ENCODE measurements around the gene VWA7.
A peak's percentile ranks its signal among the peaks of the same experiment; 100 is the strongest.

Gene VWA7

DNA sequence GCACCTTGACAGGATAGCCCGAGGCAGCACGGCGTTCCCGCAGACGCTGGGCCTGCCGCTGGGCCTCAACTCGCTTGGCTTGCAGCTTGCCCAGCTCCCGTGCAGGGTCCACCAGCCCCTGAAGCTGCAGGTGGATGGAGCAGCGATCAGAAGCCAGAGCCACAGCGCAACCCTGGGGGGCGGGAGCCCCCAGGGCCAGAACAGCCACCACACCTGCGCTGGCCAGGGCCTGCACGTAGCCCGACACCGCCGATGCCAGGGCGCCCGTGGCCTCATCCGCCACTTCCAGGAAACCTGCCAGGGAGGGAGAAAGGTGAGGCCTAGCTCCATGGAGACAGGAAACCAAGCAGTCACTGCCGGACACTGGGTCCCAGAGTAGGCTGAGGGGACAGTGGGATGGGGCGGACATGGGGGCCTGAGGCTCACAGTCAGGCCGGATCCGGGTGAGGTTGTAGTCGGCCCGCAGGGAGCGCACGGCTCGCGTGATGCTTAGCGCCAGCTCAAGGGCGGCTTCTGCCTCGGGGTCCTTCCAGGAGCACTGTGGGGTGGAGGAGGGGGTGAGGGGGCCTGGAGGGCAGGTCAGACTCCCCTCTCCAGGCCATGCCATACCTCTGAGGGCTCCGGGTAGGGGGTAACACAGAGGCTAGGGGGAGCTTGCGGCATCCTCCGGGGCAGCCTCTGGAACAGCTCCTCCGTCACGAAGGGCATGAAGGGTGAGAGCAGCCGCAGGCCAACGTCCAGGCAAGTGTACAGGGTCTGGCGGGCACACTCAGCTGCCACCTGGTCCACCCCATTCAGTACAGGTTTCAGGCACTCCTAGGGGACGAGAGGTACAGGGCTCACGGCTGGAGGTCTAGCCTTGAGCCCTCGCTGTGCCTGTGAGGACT lies 2.1 kb upstream of the VWA7 start:
- DNase-seq, result no peak

DNA sequence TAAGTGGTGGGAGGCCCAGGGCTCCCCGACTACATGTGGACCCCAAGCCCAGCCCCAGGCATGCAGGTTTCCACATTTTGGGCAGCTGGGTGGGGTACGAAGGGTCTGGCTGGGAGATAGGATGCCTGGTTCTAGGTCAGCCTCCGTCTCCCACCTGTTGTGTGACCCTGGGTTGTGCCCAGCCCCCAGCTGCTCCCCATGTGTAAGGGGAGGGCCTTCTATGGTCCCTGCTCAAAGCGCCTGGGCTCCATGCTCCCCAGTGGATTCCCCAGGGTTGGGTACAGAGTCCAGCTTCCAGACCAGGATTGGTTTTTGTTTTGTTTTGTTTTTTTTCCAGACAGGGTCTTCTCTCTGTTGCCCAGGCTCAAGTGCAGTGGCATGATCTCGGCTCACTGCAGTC lies 1.1 kb upstream of the VWA7 start:
- DNase-seq, result no peak

DNA sequence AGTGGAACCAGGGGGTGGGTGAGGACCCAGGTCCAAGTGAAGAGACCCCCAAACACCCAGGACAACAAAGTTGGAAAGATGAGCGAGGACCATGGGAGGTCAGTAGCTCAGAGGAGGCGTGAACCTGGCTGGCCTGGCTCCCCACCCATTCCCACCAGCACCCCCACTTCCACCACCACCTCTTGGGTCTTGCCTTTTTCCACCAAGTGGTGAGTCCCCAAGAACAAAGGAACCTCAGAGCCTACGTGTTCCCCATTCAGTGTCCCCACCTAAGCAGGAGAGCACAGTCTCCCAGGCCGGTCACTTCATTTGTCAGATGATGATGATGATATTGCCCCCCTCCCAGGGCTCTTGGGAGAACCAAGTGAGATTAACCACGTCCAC lies 531 bp upstream of the VWA7 start:
- DNase-seq, result no peak

DNA sequence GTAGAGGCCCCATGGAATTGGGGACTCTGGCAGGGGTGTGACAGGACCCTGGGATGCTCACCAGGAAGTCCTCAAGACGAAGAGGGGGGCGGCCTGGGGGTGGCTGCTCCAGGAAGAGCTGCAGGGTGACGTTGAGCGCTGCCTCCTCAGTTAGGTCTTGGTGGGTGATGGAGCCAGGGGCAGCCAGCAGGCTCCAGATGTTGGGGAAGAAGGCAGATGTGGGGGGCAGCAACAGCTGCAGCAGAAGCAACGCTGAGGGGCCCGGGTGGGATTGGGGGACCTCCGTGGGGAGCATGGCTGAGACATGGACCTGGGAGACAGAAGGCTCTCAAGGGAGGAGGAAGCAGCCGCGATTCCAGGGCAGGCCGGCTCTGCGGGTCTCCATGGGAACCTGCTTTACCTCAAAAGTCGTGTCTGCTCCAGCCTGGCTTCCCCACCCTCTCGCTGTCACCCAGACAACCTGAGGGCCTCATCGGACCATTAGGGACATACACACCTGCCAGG lies 591 bp downstream of the VWA7 start:
- DNase-seq, result peak in 1 of 14 donors; percentile 60

DNA sequence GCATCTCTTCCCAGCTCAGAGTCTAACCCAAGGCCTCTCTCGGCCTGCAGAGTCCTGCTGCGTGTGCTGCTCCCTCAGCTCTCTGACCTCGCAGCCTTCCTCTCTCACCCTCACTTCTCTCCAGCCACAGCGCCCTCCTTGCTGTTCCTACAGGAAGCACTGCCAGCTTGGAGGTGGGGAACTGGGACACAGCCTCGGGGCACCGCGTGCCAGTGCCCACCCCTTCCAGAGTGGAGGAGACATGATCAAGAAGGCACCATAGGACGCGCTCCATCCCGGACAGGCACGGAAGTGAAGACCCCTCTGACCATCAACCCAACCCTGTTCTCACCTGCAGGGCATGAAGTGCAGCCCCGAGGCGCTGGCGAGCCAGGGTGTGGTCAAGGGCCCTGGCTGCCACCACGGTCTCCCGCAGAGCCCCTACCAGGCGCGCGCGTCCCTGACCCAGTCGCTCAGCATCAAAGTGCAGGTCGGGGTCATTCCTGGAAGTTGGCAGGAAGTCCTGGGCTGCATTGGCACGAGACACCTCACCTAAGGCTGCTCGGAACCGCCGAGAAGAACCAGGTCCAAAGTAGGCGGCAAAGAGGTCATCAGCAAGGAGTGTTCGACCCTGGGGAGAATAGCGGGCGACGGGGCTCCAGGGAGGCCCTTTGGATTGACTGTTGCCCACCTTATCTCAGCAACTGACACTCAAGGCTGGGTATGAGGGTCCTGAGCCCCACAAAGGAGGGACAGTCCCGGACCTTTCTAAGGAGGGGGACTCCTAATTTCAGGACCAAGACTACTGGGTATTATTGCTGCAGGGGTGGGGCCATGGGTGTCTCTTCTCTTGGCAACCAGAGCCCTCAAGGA lies 1.3 kb downstream of the VWA7 start:
- DNase-seq, result no peak

DNA sequence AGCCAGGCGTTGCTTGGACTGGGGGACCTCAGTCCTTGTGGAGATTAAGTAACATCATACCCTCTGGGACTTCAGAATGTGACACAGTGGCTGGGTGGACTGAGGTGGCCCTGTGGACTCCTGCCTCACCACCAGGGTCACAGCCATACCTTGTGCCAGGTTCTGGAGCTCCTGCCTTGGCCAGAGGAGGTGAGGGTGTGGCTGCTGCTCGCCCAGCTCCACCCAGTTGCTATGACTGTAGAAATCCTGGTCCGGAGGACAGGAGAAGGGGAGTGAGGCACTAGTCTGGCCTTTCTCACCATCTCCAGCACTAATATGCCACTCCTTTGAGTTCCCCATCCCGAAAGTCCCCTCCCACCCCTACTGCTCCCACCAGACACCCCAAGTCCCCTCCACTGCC lies 1.9 kb downstream of the VWA7 start:
- no peak for DNase-seq

DNA sequence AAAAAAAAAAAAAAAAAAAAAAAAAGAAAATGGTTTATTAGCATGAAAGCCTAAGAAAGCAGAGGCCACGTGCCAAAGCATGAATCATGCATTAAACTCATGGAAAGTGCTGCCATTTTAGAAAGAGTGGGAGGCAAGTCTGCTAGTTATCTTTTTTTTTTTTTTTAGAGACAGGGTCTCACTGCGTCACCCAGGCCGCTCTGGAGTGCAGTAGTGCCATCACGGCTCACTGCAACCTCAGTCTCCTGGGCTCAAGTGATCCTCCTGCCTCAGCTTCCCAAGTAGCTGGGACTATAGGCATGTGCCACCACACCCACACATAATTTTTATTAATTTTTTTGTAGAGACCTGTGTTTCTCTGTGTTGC lies 5.2 kb downstream of the VWA7 start:
- no peak for DNase-seq

DNA sequence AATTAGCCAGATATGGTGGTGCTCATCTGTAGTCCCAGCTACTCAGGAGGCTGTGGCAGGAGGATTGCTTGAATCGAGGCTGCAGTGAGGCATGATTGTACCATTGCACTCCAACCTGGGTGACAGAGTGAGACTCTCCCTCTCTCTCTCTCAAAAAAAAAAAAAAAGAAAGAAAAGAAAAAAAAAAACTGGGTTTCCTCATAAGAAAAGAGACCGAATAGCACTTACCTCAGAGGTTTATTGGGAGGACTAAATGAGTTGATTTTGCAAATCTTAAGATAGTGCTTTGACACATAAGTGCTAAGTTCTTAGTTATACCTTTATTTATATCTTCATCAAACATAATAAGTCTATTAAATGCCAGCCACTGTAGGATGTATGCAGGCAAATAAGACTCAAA lies 6.3 kb downstream of the VWA7 start:
- no peak for DNase-seq

DNA sequence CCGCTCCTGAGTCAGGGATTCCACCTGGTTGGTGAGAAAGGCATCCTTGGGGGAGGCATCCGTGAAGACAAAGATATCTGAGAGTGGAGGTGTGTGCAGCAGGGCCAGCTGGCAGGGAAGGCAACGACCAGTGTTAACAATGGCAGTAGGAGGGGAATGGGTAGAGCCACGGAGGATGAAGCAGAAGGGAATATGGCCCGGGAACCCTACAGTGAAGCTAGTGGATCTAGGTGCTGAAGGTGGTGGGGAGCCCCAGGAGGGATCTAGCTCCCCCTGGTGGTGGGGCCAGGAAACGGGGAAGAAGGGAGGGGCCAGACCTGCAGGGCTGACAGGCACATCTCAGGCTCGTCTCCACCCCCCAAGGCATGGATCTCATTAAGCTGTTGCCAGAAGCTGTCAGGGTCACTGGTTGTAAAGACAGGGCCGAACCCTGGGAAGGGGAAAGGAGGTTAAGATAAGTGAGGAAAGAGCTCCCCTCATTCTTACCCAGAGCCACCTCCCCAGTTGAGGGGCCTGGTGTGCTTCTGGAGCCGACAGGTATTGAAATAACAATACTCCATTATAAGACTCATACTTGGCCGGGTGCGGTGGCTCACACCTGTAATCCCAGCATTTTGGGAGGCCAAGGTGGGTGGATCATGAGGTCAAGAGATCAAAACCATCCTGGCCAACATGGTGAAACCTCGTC lies 7.3 kb downstream of the VWA7 start:
- peak in 1 of 14 donors; percentile 17 for DNase-seq

DNA sequence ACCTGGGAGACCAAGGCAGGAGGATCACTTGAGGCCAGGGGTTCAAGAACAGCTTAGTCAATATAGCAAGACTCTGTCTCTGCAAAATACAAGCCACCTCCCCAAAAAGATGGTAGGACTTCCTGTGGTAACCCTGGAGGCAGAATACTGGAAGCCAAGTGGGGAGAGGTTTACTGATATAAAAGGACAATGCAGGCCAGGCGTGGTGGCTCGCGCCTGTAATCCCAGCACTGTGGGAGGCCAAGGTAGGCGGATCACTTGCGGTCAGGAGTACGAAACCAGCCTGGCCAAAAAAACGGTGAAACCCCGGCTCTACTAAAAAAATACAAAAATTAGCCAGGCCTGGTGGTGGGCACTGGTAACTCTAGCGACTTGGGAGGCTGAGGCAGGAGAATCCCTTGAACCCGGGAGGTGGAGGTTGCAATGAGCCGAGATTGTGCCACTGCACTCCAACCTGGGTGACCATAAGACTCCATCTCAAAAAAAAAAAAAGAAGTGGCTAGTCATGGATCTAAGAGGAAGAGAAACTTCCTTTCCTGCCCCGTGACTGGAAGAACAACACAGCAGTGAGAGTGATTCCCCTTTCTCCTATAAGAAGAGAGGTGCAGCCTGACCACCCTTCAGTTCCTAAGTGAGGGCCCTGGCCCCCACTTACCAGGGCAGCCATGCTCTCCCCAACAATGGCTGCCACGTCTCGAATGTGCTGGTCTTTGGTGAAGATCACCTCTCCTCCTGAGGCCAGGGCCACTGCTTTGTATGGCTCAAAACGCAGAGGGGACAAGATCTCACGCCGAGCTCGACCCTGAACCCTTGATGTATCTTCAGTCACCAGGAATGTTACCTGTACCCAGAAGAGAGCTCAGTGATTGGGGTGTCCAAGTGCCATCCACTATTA lies 8.5 kb downstream of the VWA7 start:
- DNase-seq, result no peak

DNA sequence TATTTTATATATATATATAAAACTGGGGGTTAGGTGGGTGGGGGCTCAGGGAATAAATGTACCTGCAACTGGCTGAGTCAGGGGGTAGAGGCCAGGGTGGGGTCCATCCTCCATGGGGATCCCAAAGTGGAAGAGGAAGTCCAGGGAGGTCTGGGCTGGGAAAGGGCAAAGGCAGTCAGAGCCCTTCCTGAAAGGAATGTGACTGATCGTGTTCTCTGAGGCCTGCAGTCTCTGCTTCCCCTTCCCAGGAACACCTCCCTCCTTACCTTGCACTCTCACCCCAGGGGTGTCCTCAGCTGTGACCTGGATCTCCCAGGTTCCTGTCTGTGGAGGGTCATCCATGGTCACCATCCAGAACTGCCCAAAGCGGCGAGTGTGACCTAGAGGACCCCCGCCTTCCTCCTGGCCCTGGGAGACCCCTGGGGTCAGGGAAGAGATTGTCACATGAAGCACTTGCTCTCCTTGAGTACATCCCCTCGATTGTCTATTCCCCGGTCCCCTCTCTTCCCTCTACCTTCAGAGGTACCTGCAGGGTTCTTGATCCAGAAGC lies 10.0 kb downstream of the VWA7 start:
- no peak for DNase-seq

DNA sequence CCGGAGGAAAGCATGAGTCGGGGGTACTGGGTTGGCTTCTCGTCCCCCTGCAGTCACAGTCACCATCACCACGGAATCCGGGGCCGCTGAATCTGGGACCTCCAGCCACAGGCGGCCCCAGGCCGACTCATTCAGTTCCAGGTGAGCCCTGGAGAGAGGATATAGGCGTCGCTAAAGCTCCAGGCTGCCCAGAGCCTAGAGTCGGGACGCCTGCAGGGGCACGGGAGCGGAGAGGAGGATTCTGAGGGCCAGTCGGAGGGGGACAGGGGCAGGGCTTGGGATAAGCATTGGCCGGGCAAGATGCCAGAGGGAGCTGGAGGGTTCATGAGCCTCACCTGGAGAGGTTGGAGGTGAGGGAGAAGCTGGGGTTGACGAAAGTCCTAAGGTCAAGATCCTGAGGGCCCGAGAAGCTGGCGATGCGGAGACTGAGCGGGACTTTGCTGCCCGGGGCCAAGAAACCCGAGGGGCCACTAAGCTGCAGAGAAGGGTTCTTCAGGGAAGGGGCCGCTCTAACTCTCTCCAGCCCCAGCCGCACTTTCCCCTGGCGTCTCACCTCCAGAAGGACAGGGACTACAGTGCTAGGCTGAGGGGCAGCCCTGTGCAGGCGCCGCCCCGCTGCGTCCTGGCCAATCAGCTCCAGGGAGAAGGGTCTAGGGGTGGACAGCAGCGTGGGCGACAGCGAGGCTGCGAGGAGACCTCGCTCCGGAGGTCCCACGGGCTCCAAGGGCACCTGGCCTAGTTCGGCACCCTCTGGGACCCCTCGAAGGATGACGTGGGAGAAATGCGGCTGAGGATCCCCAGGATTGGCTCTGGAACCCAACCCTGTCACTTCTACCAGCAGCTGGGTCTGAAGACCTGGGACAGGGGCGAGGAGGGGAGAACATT lies 11.0 kb downstream of the VWA7 start:
- DNase-seq, result peak in 1 of 14 donors; percentile 12

DNA sequence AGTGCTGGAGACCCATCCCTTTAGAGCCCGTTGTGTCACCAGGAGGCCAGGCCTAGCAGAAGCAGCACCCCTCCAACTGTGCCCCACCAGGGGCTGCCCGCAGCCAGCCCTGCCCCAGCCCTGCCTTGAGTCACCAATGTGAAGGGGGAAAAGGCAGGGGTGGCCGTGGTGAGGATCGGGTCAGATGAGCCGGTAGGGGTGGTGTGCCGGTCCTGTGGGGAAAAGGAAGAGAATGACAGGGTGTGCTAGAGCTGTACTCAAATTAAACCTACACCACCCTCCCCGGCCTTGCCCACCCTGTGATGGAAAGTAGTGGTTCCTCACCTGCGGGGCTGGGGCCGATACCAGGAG lies 11.6 kb downstream of the VWA7 start:
- no peak for DNase-seq

DNA sequence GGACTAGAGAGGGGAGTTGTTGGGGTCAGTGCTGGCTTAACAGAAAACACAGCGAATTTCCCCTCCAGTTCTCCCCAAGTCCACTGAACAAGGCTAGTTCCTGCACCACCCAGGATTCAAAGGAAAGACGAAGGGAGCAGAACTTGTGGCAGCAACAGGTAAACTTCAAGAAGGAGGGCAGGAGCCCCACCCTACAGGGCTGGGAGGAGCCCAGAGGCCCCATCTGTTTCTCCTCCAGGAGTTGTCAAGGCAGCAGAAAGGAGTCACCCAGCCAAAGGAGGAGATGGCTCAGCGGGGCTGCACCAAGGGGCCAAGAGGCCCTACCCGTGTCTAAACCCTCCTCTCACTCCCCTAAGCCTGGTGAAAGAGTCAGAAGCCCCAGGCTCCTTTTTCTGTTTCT lies 12.9 kb downstream of the VWA7 start:
- DNase-seq, result no peak

DNA sequence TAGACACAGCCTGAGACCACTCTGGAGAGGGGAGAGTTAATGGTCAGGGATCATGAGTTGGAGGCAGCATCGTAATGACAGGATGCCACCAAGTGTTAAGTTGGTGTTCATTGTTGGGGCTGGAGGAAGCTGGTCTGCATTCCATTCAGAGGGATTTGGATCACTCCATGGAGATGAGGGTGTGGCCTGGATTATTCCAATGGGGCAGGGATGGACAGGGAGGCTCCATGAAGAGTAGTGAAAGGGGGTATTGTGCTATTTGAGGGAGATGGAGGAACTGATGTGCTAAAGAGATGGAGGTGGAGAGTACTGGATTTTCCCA lies 13.5 kb downstream of the VWA7 start:
- no peak for DNase-seq

DNA sequence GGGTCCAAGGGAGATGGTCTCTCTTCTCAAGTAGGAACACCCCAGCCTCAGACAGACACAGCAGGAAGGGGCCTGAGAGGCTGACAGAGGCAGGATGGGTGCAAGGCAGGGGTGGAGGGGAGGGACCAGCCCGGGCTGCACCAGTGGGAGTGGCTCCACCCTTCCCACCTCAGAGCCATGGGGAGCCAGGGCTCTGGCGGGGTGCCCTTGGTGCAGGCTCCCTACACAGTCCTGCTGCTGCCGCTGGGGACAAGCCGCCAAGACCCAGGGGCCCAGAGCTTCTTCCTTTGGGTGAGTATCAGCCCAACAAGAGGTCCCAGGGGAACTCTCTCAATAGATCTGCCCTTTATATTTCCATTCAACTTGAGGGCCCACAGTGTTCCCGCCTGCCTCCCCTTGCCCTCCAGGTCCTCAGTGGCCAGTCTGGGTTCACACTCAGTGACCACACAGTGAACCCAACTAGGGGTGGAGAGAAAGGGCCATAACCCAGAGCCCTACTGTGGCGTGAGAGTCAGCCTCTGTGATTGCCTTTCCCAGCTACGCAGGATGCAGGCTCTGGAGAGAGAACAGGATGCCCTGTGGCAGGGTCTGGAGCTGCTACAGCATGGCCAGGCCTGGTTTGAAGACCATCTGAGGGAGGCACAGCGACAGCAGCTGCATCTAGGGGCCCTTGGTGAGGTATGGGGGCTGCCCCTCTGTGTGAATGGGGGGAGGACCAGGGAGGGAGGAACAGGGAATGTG lies 14.1 kb downstream of the VWA7 start:
- no peak for DNase-seq

DNA sequence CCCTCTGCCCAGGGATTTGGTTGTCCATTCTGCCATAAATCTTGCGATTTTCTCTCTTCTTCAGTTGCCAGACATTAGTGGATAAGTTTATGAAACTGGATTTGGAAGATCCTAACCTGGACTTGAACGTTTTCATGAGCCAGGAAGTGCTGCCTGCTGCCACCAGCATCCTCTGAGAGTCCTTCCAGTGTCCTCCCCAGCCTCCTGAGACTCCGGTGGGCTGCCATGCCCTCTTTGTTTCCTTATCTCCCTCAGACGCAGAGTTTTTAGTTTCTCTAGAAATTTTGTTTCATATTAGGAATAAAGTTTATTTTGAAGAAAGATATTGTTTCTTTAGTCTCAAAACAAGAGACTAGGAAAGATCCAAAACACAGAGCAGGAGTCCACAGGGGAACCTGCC lies 14.8 kb downstream of the VWA7 start, which contains the start of gene SAPCD1:
TSS of gene SAPCD1 (plus strand) at position 301 of the 400 bp plus-strand sequence. CDS start 399 bp downstream, outside the sequence.
- DNase-seq, result no peak

DNA sequence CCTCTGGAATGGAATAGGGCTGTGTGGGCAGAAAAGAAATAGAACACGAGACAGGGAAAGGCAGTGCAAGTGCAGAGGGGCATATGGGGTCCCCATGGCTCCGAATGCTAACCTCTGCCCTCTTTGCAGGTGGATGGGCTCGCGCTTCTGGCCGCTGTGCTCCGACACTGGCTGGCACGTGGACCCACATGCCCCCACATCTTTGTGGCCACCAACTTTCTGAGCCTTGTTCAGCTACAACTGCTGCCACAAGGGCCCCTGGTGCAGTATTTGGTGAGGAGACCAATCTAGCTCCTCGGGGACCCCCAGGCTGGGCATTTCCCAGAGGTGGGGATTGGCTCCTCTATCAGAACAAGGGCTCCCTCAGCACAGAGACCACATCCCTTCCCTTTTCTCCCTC lies 15.8 kb downstream of the VWA7 start:
- DNase-seq, result no peak

DNA sequence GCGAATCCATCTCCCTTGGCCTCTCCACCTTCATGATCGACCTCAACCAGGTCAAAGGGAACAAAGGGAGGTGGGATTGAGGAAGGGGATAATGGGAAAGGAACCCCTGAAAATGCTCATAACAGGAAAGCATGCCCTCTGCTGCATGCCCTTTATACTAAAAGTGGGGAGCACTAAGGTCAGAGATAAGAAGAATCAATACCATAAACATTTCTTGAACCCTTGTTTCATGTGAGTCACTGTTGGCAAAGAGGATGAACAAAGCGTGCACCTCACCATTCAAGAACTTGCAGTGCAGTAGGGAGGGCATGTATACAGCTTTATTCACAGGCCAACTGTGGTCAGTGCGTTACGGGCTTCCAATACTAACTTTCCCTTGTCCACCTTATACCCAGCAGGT lies 16.3 kb downstream of the VWA7 start:
- DNase-seq, result no peak

DNA sequence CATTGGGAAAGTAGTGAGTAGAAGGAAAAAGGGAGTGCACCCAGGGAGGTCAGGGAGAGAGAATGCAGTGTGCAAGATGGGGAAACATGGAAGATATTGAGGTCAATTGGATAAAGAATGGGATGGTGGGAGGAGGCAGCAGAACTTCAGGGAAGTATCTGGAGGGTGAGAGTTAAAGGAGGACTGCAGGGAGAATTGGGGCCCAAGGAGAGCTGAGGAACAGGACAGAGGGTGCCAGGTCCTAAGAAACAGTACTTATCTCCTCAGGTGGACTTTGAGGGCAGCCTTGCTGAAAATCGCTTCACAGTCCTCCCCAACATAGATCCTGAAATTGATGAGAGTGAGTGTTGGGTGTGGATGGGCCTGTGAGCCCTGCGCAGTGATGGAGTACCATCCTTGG lies 18.8 kb downstream of the VWA7 start:
- DNase-seq, result no peak

Measured in C1 segment of cervical spinal cord (tissue), 14 donors.